Measurements from ENCODE around the gene FAT4.

GRCh38 chr4:125280892-125281403 lies 33.8 kb upstream of the FAT4 start:
- TF ChIP-seq POLR2A (IDR thresholded peaks at IDR 0.05; ENCODE audit: low read length) = no peak
- no peak for TF ChIP-seq GATA1 (IDR thresholded peaks at IDR 0.05; ENCODE audit: low read depth, low read length)
